Right lung (tissue), 5 donors: ENCODE data around the gene TPP1. TPM values are rescaled to one million over a fixed set of nuclear protein-coding genes. Genes with fewer than 3 reads are reported as not detected.

Experiments used
- DNase-seq, 2 donors: peaks; one replicate each; pipeline ENCODE4 v3.0.0-alpha.2; 2013
- polyA plus RNA-seq, 5 donors: library from polyadenylated mRNA; unstranded; fragments of 120-200 nt; gene quantifications; one replicate each; pipeline versions ENCODE4 v1.2.1 to v1.2.3, GENCODE V29; 2013; ENCODE audit warnings: inconsistent platforms in 1 of 5, low replicate concordance in 1 of 5; ENCODE audit not compliant: insufficient read length in 5 of 5, insufficient read depth in 1 of 5

The TPP1 gene
- polyA plus RNA-seq, 5 donors = 57.7 to 75.5 (median 72.4) TPM

DNA sequence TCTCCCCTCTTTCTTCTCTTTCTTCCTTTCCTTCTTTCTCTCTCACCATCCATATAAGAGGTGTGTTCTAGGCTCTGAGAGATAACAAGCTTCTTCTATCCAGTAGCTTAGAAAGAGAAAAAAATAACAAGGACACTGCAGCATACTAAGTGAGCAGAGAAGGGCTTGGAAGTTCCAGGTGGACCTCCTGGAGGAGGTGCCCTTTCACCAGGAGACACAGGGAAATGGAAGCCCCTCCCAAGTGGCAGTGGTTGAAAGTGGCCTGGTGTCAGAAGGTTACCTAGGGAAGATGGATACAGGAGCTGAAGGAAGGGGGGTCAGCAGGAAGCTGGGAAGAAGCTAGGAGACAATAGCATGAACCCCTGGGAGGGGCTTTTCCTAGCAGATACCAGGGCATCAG is 30.9 kb upstream of the TPP1 start:
- no peak for DNase-seq

DNA sequence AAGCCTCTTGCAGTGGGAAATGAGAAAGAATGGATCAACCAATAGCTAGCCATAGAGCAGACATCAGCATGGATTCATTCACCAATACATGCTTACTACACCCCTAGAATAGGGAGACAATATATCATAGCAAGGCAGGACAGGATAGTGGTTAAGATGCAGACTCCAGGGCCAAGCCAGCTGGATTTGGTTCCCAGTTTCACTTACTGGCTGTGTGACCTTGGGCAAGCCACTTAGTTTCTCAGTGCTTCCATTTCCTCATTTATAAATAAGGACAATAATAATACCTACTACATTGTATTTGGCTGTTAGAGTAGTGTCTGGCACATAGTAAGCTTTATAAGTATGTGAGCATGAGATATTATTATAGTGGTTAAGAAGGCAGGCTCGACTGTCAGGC is 29.3 kb upstream of the TPP1 start:
- no peak for DNase-seq

DNA sequence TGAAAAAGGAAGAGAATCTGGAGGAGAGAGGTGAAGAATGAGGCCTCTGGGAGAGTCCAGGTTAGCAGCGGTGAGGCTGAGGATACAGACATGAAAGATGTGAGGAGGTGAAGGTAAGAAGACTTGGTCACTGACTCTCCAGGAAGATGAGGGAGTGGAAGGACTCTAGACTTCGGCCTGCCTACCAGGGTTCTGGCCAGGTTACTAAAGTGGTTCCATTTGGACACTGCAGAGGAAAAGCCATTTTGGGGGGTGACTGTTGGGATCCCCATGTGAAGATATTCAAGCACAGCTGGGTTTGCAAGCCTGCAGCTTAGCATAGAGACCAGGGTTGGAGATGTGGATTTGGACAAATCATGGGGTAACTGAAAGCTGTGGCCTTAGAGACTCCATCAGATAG is 28.6 kb upstream of the TPP1 start:
- no peak for DNase-seq

DNA sequence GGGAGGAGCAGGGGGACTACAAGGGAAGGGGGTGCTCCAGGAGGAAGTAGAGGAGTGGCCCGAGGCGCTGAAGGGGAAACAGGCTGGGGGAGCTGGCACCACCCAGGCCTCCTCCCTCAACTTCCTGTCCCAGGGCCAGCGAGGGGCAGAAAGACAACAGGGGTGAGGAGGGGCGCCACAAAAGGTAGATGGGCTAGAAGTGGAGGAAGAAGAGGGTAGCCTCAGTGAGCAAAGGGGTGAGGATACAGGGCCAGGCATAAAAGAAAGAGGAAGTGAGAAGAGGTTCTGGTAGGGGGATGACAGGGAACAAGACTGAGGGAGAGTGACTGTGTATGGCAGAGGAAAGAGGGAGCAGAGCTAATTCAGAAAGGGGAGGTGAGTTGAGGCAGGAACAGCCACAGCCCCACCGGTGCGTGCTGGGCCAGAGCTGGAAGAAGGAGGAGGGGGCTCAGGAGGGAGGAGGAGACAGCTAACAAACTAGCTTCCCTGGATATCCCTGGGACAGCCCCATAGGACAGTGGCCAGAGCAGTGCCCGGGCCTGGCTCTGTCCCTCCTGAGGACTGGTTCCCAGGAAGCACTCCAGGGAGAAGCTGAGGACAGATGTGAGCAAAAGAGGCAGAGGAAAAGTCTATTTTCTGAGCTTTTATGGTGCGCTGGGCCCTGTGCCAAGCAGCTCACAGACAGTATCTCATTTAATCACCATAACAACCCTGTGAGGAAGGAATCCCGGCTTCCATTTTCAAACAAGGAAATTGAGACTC is 27.9 kb upstream of the TPP1 start:
- DNase-seq = no peak

DNA sequence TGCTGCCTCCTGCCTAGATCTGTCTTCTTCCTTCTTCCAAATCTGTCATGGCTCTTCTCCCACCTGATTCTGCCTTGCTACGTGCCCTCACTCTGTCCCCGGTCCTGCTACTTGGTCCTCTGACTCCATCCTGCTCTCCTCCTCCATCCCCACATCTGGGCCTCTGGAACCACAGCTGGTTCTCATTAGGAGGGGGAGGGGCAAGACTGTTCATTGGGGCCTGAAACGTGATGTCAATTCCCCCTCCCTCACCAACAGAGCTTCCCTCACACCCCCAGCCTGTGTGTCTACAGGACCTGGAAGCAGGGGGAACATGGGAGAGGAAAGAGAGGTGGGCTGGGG is 27.3 kb upstream of the TPP1 start:
- DNase-seq = no peak

DNA sequence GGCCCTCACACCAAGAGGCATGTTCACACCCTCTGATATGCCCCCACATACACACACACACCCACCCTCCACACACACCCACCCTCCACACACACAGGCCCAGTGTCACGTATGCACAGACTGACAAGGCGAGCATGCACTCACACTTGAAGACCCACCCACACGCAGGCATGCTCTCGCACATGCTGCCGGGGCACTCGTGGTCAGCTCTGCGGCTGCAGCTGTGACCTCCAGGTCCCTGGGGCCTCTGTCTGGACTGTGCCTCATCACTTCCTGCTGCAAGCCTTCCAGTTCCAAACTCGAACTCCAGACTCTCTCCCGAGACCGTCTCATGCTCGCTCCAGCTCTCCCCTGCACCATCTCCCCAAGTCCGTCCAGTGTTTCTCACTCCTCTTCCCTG is 26.8 kb upstream of the TPP1 start:
- no peak for DNase-seq

DNA sequence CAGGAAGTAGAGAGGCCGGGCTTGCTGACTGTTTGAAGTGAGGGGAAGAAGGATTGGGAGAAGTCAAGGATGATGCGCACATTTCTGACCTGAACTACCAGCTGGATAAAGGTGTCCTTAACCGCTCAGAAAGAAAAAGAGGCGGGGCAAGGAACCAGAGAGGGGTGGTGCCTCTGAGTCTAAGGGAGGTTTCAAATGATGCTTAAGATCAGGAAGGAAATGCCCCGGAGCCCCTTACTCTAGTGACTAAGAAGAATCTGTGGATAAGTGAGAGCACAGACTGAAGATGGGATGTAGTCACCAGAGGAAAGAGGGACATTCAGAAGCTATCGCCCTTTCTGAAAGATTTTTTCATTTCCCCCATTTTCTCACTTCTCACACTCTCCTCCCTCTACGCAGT is 23.7 kb upstream of the TPP1 start:
- no peak for DNase-seq

DNA sequence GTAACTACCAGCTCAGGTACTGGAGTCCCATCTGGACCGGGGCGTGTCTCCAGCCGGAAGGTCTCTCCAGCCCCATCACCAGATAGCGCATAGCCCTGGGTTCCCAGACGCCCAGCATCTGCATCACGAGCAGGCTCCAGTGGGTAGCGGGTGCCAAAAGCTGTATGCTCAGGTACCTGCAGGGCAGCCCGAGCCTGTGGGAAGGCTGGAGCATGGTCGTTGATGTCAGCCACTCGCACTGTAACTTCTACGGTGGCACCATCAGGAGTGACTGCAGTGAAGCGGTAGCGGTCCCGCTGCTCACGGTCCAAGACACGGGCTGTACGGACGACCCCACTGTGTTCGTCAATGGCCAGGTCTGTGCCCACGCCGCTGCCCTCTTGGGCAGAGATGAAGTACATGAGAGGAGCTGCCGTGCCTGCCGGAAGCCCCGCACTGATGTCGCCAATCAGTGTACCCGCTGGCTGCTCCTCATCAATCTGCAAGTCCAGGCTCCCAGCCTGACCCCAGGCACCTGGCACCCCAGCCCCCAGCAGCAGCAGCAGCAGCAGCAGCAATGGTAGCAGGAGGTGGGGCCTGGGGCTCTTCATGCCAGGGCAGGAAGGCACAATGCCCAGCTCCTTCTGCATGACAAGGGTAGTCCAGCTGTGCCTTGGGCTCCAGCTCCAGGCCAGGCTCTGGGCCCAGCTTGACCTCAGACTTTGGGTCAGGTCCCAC is 21.9 kb upstream of the TPP1 start:
- no peak for DNase-seq

DNA sequence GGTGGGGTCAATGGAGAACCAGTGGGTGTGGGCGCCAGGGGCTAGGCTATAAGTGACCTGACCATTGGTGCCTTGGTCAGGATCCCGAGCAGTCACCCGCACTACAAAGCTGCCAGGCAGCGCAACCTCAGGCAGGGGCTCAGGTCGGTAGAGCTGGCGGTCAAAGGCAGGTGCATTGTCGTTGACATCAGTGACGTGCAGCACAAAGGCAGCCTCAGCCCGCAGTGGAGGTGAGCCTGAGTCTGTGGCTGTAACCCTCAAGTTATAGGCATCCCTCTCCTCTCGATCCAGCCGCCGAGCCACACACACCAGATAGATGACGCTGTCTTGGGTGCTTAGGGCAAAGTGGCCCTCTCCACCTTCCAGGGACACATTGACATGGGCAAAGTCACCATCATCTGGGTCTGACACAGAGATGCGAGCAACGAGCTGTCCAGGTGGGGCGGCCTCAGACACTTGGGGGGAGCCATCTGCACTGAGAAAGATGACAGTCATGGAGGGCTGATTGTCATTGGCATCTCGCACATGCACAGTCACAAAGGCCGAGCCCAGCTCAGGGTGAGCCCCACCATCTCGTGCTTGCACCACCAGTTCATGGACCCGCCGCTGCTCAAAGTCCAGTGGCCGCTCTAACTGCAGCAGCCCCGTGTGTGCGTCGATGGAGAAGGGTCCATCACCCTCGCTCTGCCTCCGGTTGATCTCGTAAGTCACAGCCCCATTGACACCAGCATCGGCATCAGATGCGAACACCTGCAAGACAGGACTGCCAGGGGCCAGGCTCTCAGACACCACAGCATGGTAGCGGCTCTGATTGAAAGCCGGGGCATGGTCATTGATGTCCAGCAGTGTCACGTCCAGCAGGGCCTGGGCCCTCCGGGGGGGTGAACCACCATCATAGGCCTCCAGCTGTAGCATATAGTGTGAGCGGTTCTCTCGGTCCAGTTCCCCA is 21.1 kb upstream of the TPP1 start:
- DNase-seq = no peak

DNA sequence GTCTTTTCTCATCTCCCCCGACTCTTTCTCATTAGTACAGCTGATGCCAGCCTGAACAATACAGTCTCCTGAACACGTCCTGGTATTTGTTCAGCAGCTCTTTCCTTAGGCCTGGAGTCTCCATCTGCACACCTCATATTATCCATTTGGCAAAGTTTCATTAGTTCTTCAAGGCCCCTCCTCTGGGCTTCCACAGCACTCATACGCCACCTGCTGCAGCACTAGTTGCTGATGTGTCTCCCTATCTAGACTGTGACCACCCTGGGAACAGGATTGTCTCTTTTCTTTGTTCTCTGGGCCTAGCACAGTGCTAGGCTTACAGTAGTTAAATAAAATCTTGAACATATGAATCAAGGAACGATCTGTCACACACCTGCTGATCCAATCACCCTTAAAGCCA is 19.2 kb upstream of the TPP1 start:
- DNase-seq = no peak

DNA sequence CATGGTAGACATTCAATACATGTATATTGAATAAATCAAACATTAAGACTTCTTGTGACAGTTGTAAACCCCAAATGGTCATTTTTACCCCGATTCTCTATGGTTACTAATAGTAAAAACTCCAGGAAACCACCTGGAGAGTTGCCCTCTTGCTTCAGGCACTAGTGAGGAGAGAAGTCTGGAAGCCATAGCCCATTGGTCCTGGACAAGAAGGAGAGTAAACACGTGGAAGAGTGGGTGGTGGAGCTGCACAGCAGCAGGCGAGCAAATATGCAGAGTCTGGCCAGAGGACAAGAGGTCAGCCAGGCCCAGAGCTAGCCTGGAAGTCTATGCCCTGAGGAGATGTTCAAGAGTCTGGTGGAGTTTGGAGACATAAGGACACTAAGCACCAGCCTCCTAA is 18.6 kb upstream of the TPP1 start:
- DNase-seq = no peak

DNA sequence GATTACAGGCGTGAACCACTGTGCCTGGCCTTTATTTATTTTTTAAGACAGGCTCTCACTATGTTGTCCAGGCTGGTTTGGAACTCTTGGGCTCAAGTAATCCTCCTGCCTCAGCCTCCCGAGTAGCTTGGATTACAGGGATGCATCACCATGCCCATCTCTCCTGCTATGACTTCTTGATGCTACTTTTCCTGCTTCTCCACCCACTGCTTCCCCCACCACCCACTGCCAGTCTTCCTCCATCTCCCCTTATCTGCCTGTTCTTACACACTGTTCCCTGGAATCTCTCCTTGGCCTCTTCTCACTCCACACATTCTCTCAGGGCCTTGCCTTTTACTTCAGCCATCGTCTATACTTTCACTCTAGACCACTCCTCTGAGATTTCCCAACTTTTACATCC is 17.3 kb upstream of the TPP1 start:
- no peak for DNase-seq

DNA sequence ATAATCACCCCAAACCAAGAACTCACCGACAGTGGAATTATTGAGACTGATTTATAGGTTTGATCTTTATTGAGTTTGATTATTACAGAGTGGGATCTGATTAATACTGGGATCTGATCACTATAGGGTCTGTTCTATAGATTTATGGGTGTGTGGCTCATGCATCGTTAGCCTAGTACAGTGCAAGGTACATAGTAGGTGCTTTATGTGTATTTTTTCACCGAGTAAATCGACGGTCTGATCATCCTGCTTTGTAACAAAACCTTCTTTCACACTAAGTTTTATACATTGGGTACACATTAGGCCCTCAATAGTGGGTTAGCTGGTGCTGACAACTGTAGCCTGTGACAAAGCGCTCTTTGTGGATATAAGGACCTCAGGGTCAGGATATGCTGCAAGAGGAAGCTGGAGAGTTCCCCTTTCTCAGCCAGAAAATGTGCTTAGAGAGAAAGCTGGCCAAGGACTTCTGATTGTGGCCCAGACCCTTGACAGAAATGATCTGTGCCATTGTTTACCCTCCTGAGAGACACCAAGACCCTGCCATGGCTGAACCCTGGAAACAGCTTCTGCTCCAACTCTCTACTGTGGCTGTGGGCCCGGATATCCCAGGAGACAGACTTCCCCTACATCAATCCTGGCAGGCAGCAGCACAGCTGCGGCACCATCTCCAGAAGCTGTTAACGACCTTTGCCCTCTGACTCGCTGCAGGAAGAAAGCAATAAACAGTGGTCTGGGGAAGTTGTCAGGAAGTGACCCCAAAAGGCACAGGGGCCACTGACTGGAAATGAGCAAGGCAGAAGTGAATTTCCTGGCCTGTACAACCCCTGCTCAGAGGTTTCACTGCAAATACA is 16.1 kb upstream of the TPP1 start:
- peak in 1 of 2 donors; percentile 62 for DNase-seq

DNA sequence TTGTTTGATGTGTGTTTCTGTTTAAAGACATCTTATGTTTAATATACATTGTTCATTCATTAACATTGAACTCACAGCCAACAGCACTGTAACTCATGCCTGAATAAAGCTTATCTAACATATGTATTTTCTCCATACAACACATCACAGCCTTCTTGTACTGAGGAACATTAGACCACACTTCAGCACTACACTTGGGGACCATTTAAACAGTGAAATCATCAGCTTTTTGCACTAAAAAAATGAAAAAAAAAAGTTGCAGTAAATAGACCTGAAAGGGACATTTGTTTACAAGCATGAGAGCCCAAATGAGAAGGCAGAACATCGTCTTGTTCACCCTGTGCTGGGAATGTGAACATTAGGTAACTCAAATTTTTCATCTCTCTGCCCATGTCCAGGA is 15.3 kb upstream of the TPP1 start:
- DNase-seq = no peak

DNA sequence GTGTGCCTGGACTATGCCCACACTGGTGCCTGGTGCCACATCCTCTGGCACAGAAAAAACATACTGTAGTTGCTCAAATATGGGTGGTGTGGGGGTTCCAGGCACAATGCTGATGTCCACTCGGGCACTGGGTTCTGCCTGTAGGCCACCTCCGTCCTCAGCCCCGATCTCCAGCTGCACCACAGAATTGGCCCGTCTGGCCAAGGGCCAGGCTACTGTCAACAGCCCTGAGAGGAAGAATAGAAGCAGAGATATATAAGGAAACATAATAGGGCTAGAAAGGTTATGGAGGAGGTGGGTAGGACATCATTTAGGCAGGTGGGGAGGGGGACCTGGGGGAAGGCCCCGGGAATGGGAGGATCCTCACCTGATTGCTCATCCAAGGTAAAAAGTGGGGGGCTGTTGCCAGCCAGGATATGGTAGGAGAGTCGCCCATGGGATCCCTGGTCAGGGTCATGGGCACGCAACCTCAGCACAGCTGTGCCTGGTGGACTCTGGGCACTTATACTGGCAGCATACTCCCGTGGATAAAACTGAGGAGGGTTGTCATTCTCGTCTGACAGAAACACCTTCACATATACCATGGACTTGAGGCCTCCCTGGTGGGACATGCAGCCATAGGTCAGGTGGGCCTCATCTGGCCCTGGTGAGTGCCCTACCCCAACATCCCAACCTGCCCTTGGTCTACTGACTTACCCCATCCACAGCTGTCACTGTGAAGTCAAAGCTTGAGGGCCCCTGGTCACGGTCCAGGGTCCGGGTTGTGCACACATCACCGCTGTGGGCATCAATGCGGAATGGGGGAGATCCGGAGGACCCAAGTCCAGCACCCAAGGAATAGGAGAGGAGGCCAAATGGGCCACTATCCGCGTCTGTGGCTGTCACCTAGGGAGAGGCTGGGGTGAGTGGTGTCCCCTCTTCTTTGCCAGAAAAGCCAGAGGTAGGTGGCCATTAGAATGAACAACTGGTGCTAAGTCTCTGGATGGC is 14.5 kb upstream of the TPP1 start:
- DNase-seq = no peak

DNA sequence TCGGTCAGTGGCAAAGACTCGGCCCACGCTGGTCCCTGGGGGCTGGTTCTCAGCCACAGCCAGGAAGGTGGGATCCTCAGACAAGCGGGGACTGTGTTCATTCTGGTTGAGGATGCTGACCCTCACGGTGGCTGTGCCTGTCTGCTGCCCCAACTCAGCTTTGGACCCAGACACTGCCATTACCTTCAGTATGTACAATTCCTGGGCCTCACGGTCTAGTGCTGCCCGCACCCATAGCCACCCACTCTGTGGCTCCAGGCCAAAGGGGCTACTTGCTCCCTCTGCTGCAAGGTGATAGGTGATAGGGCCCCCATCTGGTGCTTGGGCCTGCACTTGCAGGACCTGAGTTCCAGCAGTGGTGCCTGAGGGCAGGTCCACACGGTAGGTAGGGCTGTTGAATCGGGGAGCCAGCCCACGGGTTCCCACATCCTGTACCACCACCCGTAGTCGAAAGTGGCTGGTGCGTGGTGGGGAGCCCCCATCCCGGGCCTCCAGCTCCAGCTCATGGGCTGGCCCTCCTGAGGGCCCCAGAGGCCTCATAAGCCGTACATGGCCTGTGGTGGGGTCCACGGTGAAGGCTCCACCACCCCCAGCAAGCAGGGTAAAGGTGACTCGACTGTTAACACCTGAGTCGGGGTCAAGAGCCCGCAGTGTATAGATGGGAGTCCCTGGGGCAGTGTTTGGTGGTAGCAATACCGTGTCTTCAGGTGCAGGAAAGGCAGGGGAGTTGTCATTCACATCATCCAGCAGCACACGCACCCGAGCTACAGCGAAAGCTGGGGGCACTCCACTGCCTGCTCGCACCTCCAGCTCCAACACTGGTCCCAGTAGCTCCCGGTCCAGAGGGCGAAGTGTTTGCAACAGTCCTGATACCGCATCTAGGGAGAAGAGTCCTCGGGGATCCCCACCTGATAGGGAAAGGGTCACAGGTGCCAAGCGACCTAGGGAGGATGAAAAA is 13.2 kb upstream of the TPP1 start:
- no peak for DNase-seq

DNA sequence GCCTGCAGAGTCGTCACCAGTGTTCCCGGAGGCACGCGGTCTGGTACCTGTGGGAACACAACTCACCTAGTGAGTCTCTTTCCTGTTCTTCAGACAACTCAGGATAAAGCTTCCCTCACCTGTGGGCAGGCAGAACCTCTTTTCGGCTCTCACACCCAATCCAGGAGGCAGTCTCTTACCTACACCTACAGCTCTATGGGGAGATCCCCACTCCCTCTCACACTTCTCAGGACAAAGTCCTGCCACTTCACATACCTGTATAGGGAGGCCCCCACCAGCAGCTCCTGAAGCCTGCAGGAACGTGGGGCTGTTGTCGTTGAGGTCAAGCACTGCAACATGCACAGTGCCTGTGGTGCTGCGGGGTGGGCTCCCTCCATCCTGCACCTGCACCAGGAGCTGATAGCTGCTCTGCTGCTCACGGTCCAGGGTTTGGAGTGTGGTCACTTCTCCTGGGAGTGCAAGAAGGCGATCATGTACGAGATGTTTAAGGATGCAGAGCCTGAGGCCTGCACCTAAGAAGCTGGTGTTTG is 12.2 kb upstream of the TPP1 start:
- DNase-seq = no peak

DNA sequence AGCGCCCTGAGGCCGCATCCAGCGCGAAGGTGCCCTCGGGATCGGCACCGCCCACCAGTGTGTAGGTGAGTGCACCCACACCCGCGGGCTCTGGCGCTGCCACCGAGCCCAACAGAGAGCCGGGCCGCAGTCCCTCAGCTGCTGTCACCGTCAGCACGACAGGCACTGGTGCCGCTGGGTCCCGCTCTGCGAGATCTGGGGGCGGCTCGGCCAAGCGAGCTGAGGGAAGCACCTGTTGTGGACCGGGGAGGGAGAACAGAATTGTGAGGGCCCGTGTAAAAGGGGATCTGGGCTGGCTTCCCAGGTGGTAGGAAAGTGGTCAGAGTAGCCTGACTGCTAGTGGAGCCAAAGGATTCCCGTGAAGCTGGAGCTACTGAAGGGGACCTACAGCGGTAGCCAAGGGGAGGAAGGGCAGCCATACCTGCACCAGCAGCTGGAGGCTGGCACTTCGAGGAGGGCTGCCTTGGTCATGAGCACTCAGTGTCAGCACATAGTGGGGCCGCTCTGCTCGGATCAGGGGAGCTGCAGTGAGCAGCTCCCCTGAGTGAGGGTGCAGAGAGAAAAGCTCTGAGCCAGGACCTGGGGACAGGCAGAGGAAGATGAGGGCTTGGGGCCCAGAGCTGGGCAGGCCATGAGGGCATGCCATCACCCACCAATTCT is 11.5 kb upstream of the TPP1 start:
- no peak for DNase-seq
